Panc1 (cell line): Measurements from ENCODE around the gene ROBO3. TPM values are rescaled to one million over a fixed set of nuclear protein-coding genes. Genes with fewer than 3 reads are reported as not detected.

Experiments
- ATAC-seq: fragments of 200-7000 bp; cut with Tn5 transposase; 2 replicates; pipeline ENCODE4 v1.9.1; 2020; ENCODE audit warnings: mild to moderate bottlenecking, moderate library complexity
- BruUV-seq: library from RNA; stranded (reverse); fragments of 400-500 nt; replicated peaks from 2 replicates; lab custom pipeline; 2021; lab: Mats Ljungman, UMichigan
- CTCF ChIA-PET: fragments of 300-600 bp; sonication (Branson Sonifier 250); formaldehyde crosslinking; loops from one replicate; lab custom pipeline; 2022; ENCODE audit warnings: antibody characterized with exemption; lab: Charles Lee
- POLR2A ChIA-PET: fragments of 300-600 bp; sonication (Branson Sonifier 250); formaldehyde crosslinking; loops from one replicate; lab custom pipeline; 2022; ENCODE audit warnings: antibody characterized with exemption; lab: Charles Lee
- DNase-seq: peaks from one replicate; pipeline ENCODE4 v3.0.0-alpha.2; 2010; ENCODE audit warnings: low read depth, low spot score
- H3K27ac ChIP-seq: 2 replicates; pipeline ENCODE4 v1.5.1; 2011; ENCODE audit warnings: mild to moderate bottlenecking, low read length, inconsistent platforms
- H3K27me3 ChIP-seq: fragments of 200-500 bp; sonication (Bioruptor generic); 2 replicates; pipeline ENCODE4 v1.6.0; 2014; ENCODE audit warnings: low read length, inconsistent platforms; ENCODE audit not compliant: control insufficient read depth, insufficient read depth
- H3K36me3 ChIP-seq: fragments of 200-500 bp; sonication (Bioruptor generic); 2 replicates; pipeline ENCODE4 v1.5.1; 2014; ENCODE audit warnings: inconsistent platforms, mild to moderate bottlenecking, low read length, moderate library complexity; ENCODE audit not compliant: control insufficient read depth, insufficient read depth
- H3K4me1 ChIP-seq: 2 replicates; pipeline ENCODE4 v1.5.1; 2011; ENCODE audit warnings: inconsistent platforms, mild to moderate bottlenecking, low read length, moderate library complexity; ENCODE audit not compliant: control insufficient read depth, insufficient read depth
- H3K4me3 ChIP-seq, 2 experiments: 2 replicates each; pipeline ENCODE4 v1.5.1; 2011 to 2012; ENCODE audit warnings: low read depth in 2 of 2, low read length in 2 of 2, mild to moderate bottlenecking in 2 of 2, inconsistent platforms in 1 of 2, moderate library complexity in 1 of 2
- H3K9me3 ChIP-seq: fragments of 200-500 bp; sonication (Bioruptor generic); 2 replicates; pipeline ENCODE4 v1.5.1; 2014; ENCODE audit warnings: low read depth, mild to moderate bottlenecking, inconsistent platforms, low read length, moderate library complexity; ENCODE audit not compliant: control insufficient read depth, insufficient read depth
- POLR2AphosphoS5 ChIP-seq: IDR thresholded peaks from 2 replicates; pipeline ENCODE4 v1.6.1; 2012; ENCODE audit warnings: mild to moderate bottlenecking, low read depth, low read length, moderate library complexity
- SIN3A ChIP-seq: IDR thresholded peaks from 2 replicates; pipeline ENCODE4 v1.6.1; 2012; ENCODE audit warnings: low read depth, mild to moderate bottlenecking, low read length, moderate library complexity, borderline replicate concordance; ENCODE audit not compliant: insufficient read depth
- TCF7L2 ChIP-seq: IDR thresholded peaks from 2 replicates; pipeline ENCODE4 v1.6.1; 2011; ENCODE audit warnings: mild to moderate bottlenecking, low read depth, low read length, inconsistent platforms
- in situ Hi-C: cut with HindIII; loops from 2 replicates; pipeline ENCODE4 v1.10.0; 2016; ENCODE audit warnings: low sequenced_read_pairs, low pct_unique_long_range_greater_than_20kb
- intact Hi-C: fragments of 100-400 bp; cut with micrococcal nuclease; formaldehyde crosslinking; loops from one replicate; pipeline ENCODE4 v1.10.0; 2022; ENCODE audit not compliant: unreplicated experiment
- total RNA-seq: library from RNA; stranded (reverse); gene quantifications from one replicate; pipeline ENCODE4 v1.2.1, GENCODE V29; 2021; ENCODE audit not compliant: unreplicated experiment
- TF ChIP-seq, protein P1 (sequence below): fragments of 450-650 bp; IDR thresholded peaks from 2 replicates; pipeline ENCODE4 v1.5.1; 2017; ENCODE audit warnings: mild to moderate bottlenecking
- TF ChIP-seq, protein P2 (sequence below), 2 experiments: IDR thresholded peaks; 2 replicates each; pipeline ENCODE4 v1.6.1; 2011 to 2012; ENCODE audit warnings: low read depth in 2 of 2, control low read depth in 1 of 2, low read length in 1 of 2, mild to moderate bottlenecking in 1 of 2, moderate library complexity in 1 of 2; ENCODE audit not compliant: insufficient read depth in 1 of 2

Gene ROBO3
- total RNA-seq, 1 experiment from 2014 or later: 12.0 TPM

- CTCF ChIA-PET: interaction anchor here (0.8 to 2.4 kb wide), 3 partner anchors 27 to 78 kb away, joined by 6 to 11 read pairs (median 7); no protein-coding TSS in a partner anchor
- BruUV-seq: no TSS peak
Observed at GRCh38 chr11:124839128-124839971, 25.9 kb upstream of the ROBO3 start.

GRCh38 chr11:124839972-124840621 lies 25.1 kb upstream of the ROBO3 start:
- intact Hi-C loops (loop anchor here (5.0 kb wide), 1 partner anchor 38 kb away; the partner anchor contains the start of gene MSANTD2), in situ Hi-C loops (loop anchor here (5.0 to 10.0 kb wide), 2 partner anchors 43 to 175 kb away; no protein-coding TSS in a partner anchor)
- no peak for ATAC-seq
- ChIA-PET CTCF (interaction anchor here (0.8 to 2.4 kb wide), 3 partner anchors 27 to 79 kb away, joined by 6 to 11 read pairs (median 7); no protein-coding TSS in a partner anchor), POLR2A (no interaction called here)
- Histone ChIP-seq H3K4me3 (peak overlapping the region; percentile 25 to 45), H3K9me3 (no peaks in the 10 kb centered on the region), H3K36me3 (no peaks in the 10 kb centered on the region), H3K27me3 (peaks cover 63% of the 10 kb centered on the region), H3K4me1 (peaks cover 3% of the 10 kb centered on the region), H3K27ac (no peak overlapping the region)
- no peak for DNase-seq
- TF ChIP-seq SIN3A (no peak), POLR2AphosphoS5 (no peak)
- TF ChIP-seq, protein P1, sequence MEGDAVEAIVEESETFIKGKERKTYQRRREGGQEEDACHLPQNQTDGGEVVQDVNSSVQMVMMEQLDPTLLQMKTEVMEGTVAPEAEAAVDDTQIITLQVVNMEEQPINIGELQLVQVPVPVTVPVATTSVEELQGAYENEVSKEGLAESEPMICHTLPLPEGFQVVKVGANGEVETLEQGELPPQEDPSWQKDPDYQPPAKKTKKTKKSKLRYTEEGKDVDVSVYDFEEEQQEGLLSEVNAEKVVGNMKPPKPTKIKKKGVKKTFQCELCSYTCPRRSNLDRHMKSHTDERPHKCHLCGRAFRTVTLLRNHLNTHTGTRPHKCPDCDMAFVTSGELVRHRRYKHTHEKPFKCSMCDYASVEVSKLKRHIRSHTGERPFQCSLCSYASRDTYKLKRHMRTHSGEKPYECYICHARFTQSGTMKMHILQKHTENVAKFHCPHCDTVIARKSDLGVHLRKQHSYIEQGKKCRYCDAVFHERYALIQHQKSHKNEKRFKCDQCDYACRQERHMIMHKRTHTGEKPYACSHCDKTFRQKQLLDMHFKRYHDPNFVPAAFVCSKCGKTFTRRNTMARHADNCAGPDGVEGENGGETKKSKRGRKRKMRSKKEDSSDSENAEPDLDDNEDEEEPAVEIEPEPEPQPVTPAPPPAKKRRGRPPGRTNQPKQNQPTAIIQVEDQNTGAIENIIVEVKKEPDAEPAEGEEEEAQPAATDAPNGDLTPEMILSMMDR: no peak
- BruUV-seq: no TSS peak

More at GRCh38 chr11:124839128-124839971, 25.9 kb upstream of the ROBO3 start:
- Histone ChIP-seq H3K9me3 (no peaks in the 10 kb centered on the region), H3K4me3 (peak overlapping the region; percentile 25 to 45), H3K27ac (no peak overlapping the region), H3K36me3 (no peaks in the 10 kb centered on the region), H3K27me3 (peaks cover 61% of the 10 kb centered on the region), H3K4me1 (peaks cover 3% of the 10 kb centered on the region)
- POLR2A ChIA-PET: no interaction called here
- TF ChIP-seq, protein P2, sequence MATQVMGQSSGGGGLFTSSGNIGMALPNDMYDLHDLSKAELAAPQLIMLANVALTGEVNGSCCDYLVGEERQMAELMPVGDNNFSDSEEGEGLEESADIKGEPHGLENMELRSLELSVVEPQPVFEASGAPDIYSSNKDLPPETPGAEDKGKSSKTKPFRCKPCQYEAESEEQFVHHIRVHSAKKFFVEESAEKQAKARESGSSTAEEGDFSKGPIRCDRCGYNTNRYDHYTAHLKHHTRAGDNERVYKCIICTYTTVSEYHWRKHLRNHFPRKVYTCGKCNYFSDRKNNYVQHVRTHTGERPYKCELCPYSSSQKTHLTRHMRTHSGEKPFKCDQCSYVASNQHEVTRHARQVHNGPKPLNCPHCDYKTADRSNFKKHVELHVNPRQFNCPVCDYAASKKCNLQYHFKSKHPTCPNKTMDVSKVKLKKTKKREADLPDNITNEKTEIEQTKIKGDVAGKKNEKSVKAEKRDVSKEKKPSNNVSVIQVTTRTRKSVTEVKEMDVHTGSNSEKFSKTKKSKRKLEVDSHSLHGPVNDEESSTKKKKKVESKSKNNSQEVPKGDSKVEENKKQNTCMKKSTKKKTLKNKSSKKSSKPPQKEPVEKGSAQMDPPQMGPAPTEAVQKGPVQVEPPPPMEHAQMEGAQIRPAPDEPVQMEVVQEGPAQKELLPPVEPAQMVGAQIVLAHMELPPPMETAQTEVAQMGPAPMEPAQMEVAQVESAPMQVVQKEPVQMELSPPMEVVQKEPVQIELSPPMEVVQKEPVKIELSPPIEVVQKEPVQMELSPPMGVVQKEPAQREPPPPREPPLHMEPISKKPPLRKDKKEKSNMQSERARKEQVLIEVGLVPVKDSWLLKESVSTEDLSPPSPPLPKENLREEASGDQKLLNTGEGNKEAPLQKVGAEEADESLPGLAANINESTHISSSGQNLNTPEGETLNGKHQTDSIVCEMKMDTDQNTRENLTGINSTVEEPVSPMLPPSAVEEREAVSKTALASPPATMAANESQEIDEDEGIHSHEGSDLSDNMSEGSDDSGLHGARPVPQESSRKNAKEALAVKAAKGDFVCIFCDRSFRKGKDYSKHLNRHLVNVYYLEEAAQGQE (IDR thresholded peaks at IDR 0.05; ENCODE audit: insufficient read depth in 1 of 2, low read depth in 2 of 2, low read length in 1 of 2): no peak
- no peak for TF ChIP-seq TCF7L2
- TF ChIP-seq, protein P1: no peak
- no peak for TF ChIP-seq SIN3A
- TF ChIP-seq POLR2AphosphoS5: no peak
- no peak for DNase-seq
- in situ Hi-C loops: loop anchor here (5.0 to 10.0 kb wide), 2 partner anchors 42 to 175 kb away; no protein-coding TSS in a partner anchor
- intact Hi-C loops: loop anchor here (5.0 kb wide), 1 partner anchor 37 kb away; the partner anchor contains the start of gene MSANTD2
- ATAC-seq: peak; percentile 26
